Right lobe of liver (tissue), 4 donors: ENCODE measurements around the gene GNAT3.

ENCODE experiments used
- POLR2A ChIP-seq: fragments of 450-650 bp; IDR thresholded peaks from one replicate; pipeline ENCODE4 v1.6.1; 2017; ENCODE audit warnings: antibody characterized with exemption, mild to moderate bottlenecking
- TF ChIP-seq, protein P1 (sequence below), 4 donors: fragments of 200-600 bp in 3 of 4; fragments of 450-650 bp in 1 of 4; IDR thresholded peaks; one replicate each; pipeline versions ENCODE4 v1.5.1 to v1.8.0; 2016 to 2022; ENCODE audit warnings: antibody characterized with exemption in 4 of 4, mild to moderate bottlenecking in 2 of 4
- donor health status: DM: no; HTN: no; CAD: no.
- donor health status: DM: no; HTN: no; CAD: no.
- donor health status: DM: no; HTN: yes; CAD: no.

DNA sequence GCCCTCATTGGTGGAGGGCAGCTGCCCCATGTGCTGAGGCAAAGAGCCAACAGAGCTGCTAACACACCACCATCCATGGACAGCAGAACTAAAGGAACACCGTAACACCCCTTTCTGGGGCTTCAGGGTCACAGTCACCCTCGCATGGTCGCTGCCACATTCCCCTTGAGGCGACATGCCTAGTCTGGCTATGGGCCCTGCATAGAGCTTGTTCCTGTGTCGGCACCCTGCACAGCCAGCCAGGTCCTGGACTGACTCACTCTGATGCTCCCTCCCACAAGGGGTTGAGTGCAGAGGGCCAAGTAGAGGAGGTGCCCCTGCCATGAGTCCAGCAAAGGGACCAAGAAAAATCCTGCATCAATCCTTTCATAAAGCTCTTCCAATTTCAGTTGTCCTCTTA is 77.8 kb downstream of the GNAT3 start:
- TF ChIP-seq, protein P1, sequence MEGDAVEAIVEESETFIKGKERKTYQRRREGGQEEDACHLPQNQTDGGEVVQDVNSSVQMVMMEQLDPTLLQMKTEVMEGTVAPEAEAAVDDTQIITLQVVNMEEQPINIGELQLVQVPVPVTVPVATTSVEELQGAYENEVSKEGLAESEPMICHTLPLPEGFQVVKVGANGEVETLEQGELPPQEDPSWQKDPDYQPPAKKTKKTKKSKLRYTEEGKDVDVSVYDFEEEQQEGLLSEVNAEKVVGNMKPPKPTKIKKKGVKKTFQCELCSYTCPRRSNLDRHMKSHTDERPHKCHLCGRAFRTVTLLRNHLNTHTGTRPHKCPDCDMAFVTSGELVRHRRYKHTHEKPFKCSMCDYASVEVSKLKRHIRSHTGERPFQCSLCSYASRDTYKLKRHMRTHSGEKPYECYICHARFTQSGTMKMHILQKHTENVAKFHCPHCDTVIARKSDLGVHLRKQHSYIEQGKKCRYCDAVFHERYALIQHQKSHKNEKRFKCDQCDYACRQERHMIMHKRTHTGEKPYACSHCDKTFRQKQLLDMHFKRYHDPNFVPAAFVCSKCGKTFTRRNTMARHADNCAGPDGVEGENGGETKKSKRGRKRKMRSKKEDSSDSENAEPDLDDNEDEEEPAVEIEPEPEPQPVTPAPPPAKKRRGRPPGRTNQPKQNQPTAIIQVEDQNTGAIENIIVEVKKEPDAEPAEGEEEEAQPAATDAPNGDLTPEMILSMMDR (IDR thresholded peaks at IDR 0.05), result no peak
- no peak for TF ChIP-seq POLR2A
